Measurements from ENCODE around the gene CEP72.
"Not testable (repeated sequence)": the region's sequence is repeated elsewhere in the genome, so short reads cannot be mapped to it uniquely, and the experiment has no call there.

Gene CEP72

DNA sequence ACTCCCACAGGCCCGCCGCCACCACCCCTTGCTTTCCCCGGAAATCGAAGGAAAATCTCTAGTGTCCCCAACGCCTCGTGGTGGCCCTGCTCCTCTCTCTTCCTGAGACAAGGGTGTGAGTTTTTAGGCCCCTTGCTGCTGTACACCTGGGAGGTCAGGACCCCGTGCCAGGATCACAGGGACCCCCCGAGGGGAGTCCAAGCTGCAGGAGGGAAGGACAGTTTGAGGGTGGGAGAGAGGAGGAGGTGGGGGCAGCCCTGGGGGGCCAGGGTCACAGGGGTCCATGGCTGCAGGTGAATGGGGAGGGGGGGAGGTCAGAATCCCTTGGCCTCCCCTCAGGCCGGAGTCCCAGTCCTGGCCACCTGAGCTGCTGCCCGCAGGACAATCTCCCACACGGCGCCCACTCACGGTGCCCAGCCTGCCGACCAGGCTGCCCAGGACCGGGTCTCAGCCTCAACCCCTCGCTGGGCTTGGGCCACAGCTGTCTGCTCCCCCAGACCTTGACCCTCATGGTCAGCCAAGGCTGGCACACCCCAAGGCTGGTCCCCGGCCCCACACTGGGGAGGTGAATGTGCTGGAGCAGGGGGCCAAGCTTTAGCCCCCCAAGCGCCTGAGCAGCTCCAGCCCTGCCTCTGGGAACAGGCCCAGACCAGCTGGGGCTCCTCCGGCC is 61.2 kb downstream of the CEP72 start:
- Histone ChIP-seq H3K4me1 (ENCODE audit: control insufficient read depth, insufficient read depth, low read length) (peaks cover 17% of the 10 kb centered on the region), H3K4me3 (ENCODE audit: low read length) (no peak overlapping the region), H3K36me3 (ENCODE audit: insufficient read depth, low read length) (peaks cover 4% of the 10 kb centered on the region), H3K9me3 (replicated peaks; ENCODE audit: low read length) (no peaks in the 10 kb centered on the region), H3K27me3 (ENCODE audit: control insufficient read depth, insufficient read depth, low read length) (peaks cover 32% of the 10 kb centered on the region), H3K4me2 (ENCODE audit: low read length) (peak overlapping the region; percentile 35), H3K9ac (ENCODE audit: low read depth, low read length) (peak overlapping the region; percentile 13)

DNA sequence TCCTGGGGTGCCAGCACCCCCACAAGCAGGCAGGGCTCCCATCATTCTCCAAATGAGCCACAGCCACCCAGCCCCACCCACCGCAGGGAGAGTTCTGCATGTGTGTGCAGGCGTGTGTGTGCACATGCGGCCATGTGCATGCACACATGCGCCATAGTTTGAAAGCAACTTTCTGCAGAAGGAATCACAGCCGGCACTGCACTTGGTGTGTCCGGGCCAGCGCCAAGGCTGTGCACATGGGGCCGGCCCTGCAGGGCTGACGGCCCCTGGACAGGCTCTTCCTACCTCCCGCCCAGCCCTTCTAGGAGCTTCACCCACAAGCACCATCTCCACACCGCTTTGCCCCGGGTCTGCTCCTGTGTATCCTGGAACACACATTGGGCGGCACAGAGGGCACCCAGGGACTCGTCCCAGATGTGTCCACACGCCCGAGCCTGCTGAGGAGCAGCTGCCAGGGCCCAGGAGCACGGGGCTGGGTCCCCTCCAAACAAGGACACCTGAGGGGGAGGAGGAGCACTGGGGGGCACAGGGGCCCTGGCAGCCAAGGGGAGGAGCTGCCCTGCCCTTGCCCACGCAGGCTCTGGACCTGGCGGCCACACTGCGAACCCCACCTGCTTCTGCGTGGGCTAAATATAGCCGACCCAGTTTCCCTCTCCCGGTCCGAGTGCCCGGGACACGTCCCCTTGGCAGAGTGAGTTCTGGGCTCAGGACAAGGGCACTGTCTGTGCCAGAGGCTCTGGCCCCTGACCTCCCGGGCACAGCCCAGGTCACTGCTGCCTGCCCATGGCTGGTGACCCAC is 61.9 kb downstream of the CEP72 start:
- no peaks in the 10 kb centered on the region for H3K9me3 ChIP-seq (replicated peaks; ENCODE audit: low read length)
- H3K4me3 ChIP-seq (ENCODE audit: low read length) = no peak overlapping the region
- no peaks in the 10 kb centered on the region for H3K36me3 ChIP-seq (ENCODE audit: insufficient read depth, low read length)
- H3K27me3 ChIP-seq (ENCODE audit: control insufficient read depth, insufficient read depth, low read length) = peaks cover 32% of the 10 kb centered on the region
- H3K9ac ChIP-seq (ENCODE audit: low read depth, low read length) = no peak overlapping the region
- peaks cover 17% of the 10 kb centered on the region for H3K4me1 ChIP-seq (ENCODE audit: control insufficient read depth, insufficient read depth, low read length)
- H3K4me2 ChIP-seq (ENCODE audit: low read length) = no peak overlapping the region

DNA sequence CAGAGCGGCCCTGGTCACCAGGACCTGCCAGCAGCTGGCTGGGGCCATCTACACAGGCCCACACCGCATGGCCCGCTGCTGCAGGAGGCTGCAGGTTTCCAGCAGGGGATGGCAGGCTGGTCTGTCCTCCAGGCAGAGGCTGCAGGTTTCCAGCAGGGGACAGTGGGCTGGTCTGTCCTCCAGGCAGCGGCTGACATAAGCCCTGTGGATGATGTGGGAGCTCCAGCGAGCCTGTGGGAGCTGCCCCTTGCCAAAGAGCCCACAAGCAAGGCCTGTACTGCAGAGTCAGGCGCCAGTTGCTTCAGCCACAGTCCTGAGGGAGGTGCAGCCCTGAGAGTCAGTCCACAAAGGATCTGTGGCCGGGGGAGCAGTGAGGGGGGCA is 62.5 kb downstream of the CEP72 start:
- no peak overlapping the region for H3K4me2 ChIP-seq (ENCODE audit: low read length)
- no peak overlapping the region for H3K4me3 ChIP-seq (ENCODE audit: low read length)
- no peaks in the 10 kb centered on the region for H3K9me3 ChIP-seq (replicated peaks; ENCODE audit: low read length)
- peaks cover 17% of the 10 kb centered on the region for H3K4me1 ChIP-seq (ENCODE audit: control insufficient read depth, insufficient read depth, low read length)
- H3K9ac ChIP-seq (ENCODE audit: low read depth, low read length) = no peak overlapping the region
- peaks cover 32% of the 10 kb centered on the region for H3K27me3 ChIP-seq (ENCODE audit: control insufficient read depth, insufficient read depth, low read length)
- H3K36me3 ChIP-seq (ENCODE audit: insufficient read depth, low read length) = no peaks in the 10 kb centered on the region

DNA sequence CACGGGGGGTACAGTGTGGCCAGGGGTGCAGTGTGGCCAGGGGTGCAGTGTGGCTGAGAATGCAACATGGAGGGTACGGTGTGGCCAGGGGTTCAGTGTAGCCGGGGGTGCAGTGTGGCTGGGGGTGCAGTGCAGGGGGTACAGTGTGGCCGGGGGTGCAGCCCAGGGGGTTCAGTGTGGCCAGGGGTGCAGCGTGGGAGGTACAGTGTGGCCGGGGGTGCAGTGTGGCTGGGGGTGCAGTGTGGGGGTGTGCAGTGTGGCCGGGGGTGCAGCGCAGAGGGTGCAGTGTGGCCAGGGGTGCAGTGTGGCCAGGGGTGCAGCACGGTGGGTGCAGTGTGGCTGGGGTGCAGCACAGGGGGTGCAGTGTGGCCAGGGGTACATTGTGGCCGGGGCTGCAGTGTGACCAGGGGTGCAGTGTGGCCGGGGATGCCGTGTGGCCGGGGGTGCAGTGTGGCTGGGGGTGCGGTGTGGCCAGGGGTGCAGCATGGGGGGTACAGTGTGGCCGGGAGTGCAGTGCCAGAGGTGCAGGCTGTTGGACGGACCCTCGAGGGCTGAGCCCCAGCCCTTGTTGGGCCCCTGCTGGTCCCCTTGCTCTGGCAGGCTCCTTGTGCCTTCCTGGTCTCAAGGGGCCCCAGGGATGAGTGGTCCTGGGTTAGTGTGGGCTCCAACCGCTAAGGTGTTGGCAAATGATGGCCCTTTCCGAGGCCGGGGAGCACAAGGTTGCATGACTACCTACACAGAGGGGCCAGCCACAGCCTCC is 63.2 kb downstream of the CEP72 start:
- Histone ChIP-seq H3K4me1 (ENCODE audit: control insufficient read depth, insufficient read depth, low read length) (peaks cover 17% of the 10 kb centered on the region), H3K4me3 (ENCODE audit: low read length) (no peak overlapping the region), H3K9ac (ENCODE audit: low read depth, low read length) (no peak overlapping the region)

DNA sequence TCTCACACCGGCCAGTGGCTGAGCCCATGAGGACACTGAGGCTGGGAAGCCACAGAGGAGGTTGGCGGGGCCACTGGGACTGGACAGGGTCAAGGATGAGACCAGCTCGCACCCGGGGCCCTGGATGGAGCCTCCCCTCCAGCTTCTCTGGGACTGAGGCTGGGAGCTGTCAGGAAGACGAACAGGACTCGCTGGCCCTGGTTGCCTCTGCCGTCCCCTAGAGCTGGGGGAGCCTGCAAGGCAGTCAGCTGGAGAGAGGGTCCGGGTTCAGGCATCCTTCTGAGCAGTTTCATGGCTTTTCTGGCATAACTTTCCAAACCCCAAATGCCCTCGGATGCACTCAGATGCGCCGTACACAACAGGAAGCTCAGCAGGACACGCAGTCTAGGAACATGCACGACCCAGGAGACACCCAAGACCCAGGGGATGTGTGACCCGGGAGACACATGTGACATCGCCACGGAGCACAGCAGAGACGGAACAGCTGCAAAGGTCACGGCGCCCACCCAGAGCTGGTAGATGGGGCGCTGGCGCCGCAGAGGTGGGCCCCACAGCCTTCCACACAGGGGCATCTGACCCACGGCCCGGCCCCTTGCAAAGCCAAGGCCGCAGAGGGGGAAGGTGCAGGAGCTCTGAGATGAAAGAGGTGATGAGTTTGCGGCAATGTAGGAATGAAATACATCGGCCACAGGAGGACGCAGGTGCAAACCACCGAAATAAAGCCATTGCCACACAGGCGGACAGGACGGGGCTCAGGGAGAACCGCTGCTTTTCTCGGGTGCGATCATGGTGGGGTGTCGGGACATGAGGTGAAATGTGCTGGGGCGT is 63.9 kb downstream of the CEP72 start:
- no peaks in the 10 kb centered on the region for H3K9me3 ChIP-seq (replicated peaks; ENCODE audit: low read length)
- peaks cover 32% of the 10 kb centered on the region for H3K27me3 ChIP-seq (ENCODE audit: control insufficient read depth, insufficient read depth, low read length)
- H3K9ac ChIP-seq (ENCODE audit: low read depth, low read length) = no peak overlapping the region
- H3K4me2 ChIP-seq (ENCODE audit: low read length) = no peak overlapping the region
- peaks cover 17% of the 10 kb centered on the region for H3K4me1 ChIP-seq (ENCODE audit: control insufficient read depth, insufficient read depth, low read length)
- H3K4me3 ChIP-seq (ENCODE audit: low read length) = no peak overlapping the region
- H3K36me3 ChIP-seq (ENCODE audit: insufficient read depth, low read length) = no peaks in the 10 kb centered on the region

More for the DNA sequence above, 63.2 kb downstream of the CEP72 start:
- H3K9me3 ChIP-seq (replicated peaks; ENCODE audit: low read length) = no peaks in the 10 kb centered on the region
- H3K4me2 ChIP-seq (ENCODE audit: low read length) = no peak overlapping the region
- H3K27me3 ChIP-seq (ENCODE audit: control insufficient read depth, insufficient read depth, low read length) = peaks cover 32% of the 10 kb centered on the region
- H3K36me3 ChIP-seq (ENCODE audit: insufficient read depth, low read length) = no peaks in the 10 kb centered on the region

DNA sequence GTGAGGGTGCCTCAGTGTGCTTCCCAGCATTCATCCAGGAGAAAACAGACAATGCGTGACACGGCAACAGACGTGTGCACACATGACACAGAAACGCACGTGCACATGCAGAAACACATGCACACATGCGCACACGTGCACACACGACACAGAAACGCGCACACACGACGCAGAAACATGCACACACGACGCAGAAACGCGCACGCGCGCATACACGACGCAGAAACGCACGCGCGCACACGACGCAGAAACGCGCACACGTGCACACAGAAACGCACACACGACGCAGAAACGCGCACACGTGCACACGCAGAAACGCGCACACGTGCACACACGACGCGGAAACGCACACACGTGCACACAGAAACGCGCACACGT is 64.5 kb downstream of the CEP72 start:
- no peak overlapping the region for H3K9ac ChIP-seq (ENCODE audit: low read depth, low read length)
- H3K4me1 ChIP-seq (ENCODE audit: control insufficient read depth, insufficient read depth, low read length) = peaks cover 13% of the 10 kb centered on the region
- no peaks in the 10 kb centered on the region for H3K36me3 ChIP-seq (ENCODE audit: insufficient read depth, low read length)
- peaks cover 31% of the 10 kb centered on the region for H3K27me3 ChIP-seq (ENCODE audit: control insufficient read depth, insufficient read depth, low read length)
- no peaks in the 10 kb centered on the region for H3K9me3 ChIP-seq (replicated peaks; ENCODE audit: low read length)
- H3K4me3 ChIP-seq (ENCODE audit: low read length) = no peak overlapping the region
- no peak overlapping the region for H3K4me2 ChIP-seq (ENCODE audit: low read length)

DNA sequence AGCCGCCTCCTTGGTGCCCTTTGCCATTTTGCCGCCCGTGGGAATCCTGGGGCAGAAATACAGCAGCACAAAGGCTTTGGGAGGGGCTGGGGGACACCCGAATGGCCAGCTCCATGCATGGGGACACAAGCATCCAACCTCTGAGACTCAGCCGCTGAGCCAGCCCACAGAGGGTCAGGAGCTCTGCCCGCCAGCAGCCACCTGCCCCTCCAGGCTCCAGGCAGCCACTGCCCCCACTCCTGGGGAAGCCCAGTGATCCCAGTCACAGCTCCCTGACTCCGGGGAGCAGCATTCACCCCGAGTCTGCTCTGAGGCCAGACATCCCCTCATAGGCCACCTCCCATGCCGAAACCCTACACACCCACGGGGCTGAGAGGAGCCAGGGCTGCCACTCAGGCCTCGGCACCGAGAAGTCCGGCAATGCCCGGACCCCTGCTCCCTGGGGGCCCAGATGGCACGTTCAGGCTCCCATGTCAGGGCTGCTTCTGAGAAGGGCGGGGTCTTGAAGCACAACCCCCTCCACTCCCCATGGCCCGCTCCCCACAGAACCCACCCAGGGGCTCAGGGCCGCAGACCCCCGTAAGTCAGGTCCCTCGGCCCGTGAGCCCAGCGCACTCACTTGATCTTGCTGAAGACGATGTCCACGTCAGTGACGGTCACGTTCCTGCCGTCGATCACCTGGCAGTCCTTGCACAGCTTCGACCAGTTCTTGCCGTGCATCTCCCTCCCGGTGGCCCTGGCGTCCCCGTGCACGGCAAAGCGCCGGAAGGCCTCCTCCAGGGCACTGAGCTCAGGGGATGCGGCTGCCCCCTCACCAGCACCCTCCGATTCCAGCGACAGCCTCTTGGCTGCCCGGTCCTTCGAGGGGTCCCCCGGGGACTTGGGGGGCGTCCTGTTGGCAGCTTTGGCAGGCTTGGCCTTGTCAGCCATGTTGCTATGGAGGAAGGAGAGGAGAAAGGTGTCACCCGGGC is 65.3 kb downstream of the CEP72 start:
- Histone ChIP-seq H3K27me3 (ENCODE audit: control insufficient read depth, insufficient read depth, low read length) (peaks cover 24% of the 10 kb centered on the region), H3K4me2 (ENCODE audit: low read length) (no peak overlapping the region), H3K4me3 (ENCODE audit: low read length) (no peak overlapping the region), H3K4me1 (ENCODE audit: control insufficient read depth, insufficient read depth, low read length) (peaks cover 6% of the 10 kb centered on the region), H3K36me3 (ENCODE audit: insufficient read depth, low read length) (no peaks in the 10 kb centered on the region), H3K9ac (ENCODE audit: low read depth, low read length) (no peak overlapping the region), H3K9me3 (replicated peaks; ENCODE audit: low read length) (no peaks in the 10 kb centered on the region)

DNA sequence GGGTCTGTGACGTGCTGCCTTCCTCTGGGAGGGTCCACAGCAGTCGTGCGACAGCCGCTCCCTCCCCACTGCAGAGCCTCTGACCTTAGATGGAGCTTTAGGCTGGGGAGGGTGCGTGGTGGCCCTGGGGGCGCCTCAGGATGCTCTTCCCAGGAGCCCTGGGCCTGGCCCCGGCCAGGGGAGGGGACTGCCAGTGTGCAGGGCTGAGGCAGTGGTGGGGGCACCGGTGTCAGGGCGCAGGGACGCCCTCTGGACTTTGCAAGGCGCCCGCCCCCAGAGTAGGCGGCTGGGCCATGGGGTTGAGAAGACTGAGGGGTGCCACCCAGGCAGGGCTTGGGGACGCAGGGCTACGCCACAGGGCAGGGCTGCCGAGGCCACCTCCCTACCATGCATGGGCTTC is 66.4 kb downstream of the CEP72 start:
- not testable (repeated sequence) for H3K36me3 ChIP-seq (ENCODE audit: insufficient read depth, low read length); H3K4me2 ChIP-seq (ENCODE audit: low read length); H3K9me3 ChIP-seq (replicated peaks; ENCODE audit: low read length); H3K9ac ChIP-seq (ENCODE audit: low read depth, low read length); H3K4me1 ChIP-seq (ENCODE audit: control insufficient read depth, insufficient read depth, low read length); H3K4me3 ChIP-seq (ENCODE audit: low read length)
- peaks cover 13% of the 10 kb centered on the region for H3K27me3 ChIP-seq (ENCODE audit: control insufficient read depth, insufficient read depth, low read length)

DNA sequence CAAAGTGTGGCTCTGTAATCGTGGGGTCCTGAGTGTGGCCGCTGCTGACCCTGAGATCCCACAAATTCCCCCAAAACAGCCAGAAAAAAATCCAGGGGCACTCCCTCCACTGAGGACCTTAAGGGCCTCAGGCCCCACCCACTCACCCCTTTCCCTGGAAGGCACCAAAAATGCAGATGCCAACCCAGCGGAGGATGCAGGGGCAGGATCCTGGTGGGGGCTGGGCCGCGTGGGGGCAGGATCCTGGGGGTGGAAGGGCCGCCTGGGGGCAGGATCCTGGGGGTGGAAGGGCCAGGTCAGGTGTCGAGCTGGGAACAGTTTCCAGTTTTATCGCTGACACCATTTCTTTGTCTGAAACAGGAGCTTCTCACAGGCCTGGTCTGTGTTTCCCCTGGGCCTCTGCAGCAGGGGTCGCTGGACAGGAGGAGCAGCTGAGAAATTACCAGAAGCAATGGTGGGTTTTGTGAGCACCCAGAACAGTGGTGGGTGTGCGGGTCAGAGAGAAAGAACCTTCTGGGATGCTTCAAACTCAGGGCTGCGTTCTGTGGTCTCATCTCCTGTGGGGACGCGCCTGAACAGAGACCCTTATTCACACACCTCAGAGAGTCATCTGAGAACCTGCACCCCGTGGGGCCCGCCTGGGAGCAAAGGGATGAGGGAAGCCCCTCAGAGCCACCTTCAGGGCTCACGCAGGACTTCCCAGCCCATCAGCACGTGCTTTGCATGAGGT is 67.2 kb downstream of the CEP72 start:
- H3K27me3 ChIP-seq (ENCODE audit: control insufficient read depth, insufficient read depth, low read length); H3K4me2 ChIP-seq (ENCODE audit: low read length); H3K9me3 ChIP-seq (replicated peaks; ENCODE audit: low read length); H3K4me1 ChIP-seq (ENCODE audit: control insufficient read depth, insufficient read depth, low read length); H3K9ac ChIP-seq (ENCODE audit: low read depth, low read length); H3K4me3 ChIP-seq (ENCODE audit: low read length); H3K36me3 ChIP-seq (ENCODE audit: insufficient read depth, low read length): not testable (repeated sequence)
